G401.6 (cell line): ENCODE data around the gene IFRD1.
"Not testable (repeated sequence)": the region's sequence is repeated elsewhere in the genome, so short reads cannot be mapped to it uniquely, and the experiment has no call there.

Source experiments
- FAIRE-seq: peaks from 2 replicates; lab custom pipeline; 2012; peaks lifted over from hg19 to GRCh38; lab: Jason Lieb, UNC

IFRD1 gene

GRCh38 chr7:112488264-112488552 lies 37.9 kb downstream of the IFRD1 start:
- FAIRE-seq: no peak

GRCh38 chr7:112492186-112492585 lies 41.9 kb downstream of the IFRD1 start:
- FAIRE-seq: no peak

GRCh38 chr7:112494656-112495055 lies 44.4 kb downstream of the IFRD1 start:
- no peak for FAIRE-seq

GRCh38 chr7:112495156-112495788 lies 45.0 kb downstream of the IFRD1 start:
- no peak for FAIRE-seq

GRCh38 chr7:112495810-112496462 lies 45.7 kb downstream of the IFRD1 start:
- no peak for FAIRE-seq

GRCh38 chr7:112497481-112497880 lies 47.2 kb downstream of the IFRD1 start:
- no peak for FAIRE-seq

- FAIRE-seq: no peak
Measured at GRCh38 chr7:112500619-112501018, 50.4 kb downstream of the IFRD1 start.

GRCh38 chr7:112501801-112502503 lies 51.7 kb downstream of the IFRD1 start:
- no peak for FAIRE-seq

- FAIRE-seq: no peak
Measured at GRCh38 chr7:112502700-112503099, 52.4 kb downstream of the IFRD1 start.

- FAIRE-seq: no peak
Measured at GRCh38 chr7:112503361-112503972, 53.2 kb downstream of the IFRD1 start.

- no peak for FAIRE-seq
Measured at GRCh38 chr7:112504093-112504695, 53.9 kb downstream of the IFRD1 start.

- no peak for FAIRE-seq
Measured at GRCh38 chr7:112505495-112505894, 55.2 kb downstream of the IFRD1 start.

- no peak for FAIRE-seq
Measured at GRCh38 chr7:112508404-112508803, 58.1 kb downstream of the IFRD1 start.

GRCh38 chr7:112509402-112509801 lies 59.1 kb downstream of the IFRD1 start:
- FAIRE-seq: no peak

GRCh38 chr7:112510001-112510742 lies 59.9 kb downstream of the IFRD1 start:
- no peak for FAIRE-seq

- FAIRE-seq: no peak
Measured at GRCh38 chr7:112510743-112511110, 60.5 kb downstream of the IFRD1 start.

- no peak for FAIRE-seq
Measured at GRCh38 chr7:112511451-112512202, 61.4 kb downstream of the IFRD1 start.

- no peak for FAIRE-seq
Measured at GRCh38 chr7:112512451-112513210, 62.4 kb downstream of the IFRD1 start.

- no peak for FAIRE-seq
Measured at GRCh38 chr7:112515989-112516388, 65.7 kb downstream of the IFRD1 start.

GRCh38 chr7:112516418-112516817 lies 66.2 kb downstream of the IFRD1 start:
- FAIRE-seq: not testable (repeated sequence)

- no peak for FAIRE-seq
Measured at GRCh38 chr7:112517487-112517886, 67.2 kb downstream of the IFRD1 start.
